AG04449 (cell line): ENCODE data around the gene SUPT20H.
A peak's percentile ranks its signal among the peaks of the same experiment; 100 is the strongest.
"Not testable (repeated sequence)": the region's sequence is repeated elsewhere in the genome, so short reads cannot be mapped to it uniquely, and the experiment has no call there.

Experiments
- CTCF ChIA-PET: fragments of 350-600 bp; formaldehyde crosslinking; extraction: SDS; loops from one replicate; lab custom pipeline; 2021; ENCODE audit warnings: antibody characterized with exemption; lab: Yijun Ruan, JAX
- POLR2A ChIA-PET: fragments of 400-600, 350-600 bp; formaldehyde crosslinking; extraction: SDS; loops from one replicate; lab custom pipeline; 2020; ENCODE audit warnings: antibody characterized with exemption, inconsistent platforms; lab: Yijun Ruan, JAX
- DNase-seq: peaks from one replicate; pipeline ENCODE4 v3.0.0-alpha.2; 2010; ENCODE audit warnings: low read depth, low spot score
- H3K4me3 ChIP-seq: 2 replicates; pipeline ENCODE4 v1.5.1; 2011; ENCODE audit warnings: low read depth, mild to moderate bottlenecking, control low read depth, low read length
- TF ChIP-seq, protein P1 (sequence below): IDR thresholded peaks from one replicate; pipeline ENCODE4 v1.5.1; 2011; ENCODE audit warnings: mild to moderate bottlenecking, moderate library complexity, low read length, control low read depth, inconsistent platforms; ENCODE audit not compliant: insufficient read depth; ENCODE audit errors: missing control alignments

Gene SUPT20H

DNA sequence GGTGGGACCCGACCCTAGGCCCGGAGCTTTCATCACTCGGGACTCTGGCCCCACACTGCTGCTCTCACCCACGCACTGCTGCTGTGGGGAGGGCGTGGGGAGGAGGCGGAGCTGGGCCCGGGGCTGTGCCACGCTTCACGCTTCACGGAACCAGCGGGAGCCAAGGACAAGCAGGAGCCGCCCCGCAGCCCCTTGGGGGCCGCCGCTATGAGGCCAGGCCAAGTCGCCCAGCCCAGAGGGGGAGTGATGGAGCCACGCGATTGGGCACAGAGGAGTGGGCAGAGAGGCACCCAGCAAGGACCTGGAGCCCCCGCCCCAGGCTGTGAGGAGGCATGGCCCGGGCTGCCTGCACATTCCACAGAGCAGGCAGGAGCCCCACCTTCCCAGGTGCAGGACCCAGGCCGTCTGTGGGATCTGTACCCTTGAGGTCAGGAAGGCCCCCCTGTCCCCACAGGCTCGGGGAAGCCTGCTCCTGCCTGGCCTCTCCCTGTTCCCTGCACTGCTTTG is 10.2 kb upstream of the SUPT20H start:
- TF ChIP-seq, protein P1, sequence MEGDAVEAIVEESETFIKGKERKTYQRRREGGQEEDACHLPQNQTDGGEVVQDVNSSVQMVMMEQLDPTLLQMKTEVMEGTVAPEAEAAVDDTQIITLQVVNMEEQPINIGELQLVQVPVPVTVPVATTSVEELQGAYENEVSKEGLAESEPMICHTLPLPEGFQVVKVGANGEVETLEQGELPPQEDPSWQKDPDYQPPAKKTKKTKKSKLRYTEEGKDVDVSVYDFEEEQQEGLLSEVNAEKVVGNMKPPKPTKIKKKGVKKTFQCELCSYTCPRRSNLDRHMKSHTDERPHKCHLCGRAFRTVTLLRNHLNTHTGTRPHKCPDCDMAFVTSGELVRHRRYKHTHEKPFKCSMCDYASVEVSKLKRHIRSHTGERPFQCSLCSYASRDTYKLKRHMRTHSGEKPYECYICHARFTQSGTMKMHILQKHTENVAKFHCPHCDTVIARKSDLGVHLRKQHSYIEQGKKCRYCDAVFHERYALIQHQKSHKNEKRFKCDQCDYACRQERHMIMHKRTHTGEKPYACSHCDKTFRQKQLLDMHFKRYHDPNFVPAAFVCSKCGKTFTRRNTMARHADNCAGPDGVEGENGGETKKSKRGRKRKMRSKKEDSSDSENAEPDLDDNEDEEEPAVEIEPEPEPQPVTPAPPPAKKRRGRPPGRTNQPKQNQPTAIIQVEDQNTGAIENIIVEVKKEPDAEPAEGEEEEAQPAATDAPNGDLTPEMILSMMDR: no peak
- CTCF ChIA-PET: interaction anchor here (0.6 to 4.1 kb wide), 20 partner anchors 8 to 785 kb away, joined by 3 to 30 read pairs (median 4); partner anchors contain the start of genes ALG5, EXOSC8, POSTN and SUPT20H
- POLR2A ChIA-PET: no interaction called here
- no peak overlapping the region for H3K4me3 ChIP-seq
- DNase-seq: no peak

DNA sequence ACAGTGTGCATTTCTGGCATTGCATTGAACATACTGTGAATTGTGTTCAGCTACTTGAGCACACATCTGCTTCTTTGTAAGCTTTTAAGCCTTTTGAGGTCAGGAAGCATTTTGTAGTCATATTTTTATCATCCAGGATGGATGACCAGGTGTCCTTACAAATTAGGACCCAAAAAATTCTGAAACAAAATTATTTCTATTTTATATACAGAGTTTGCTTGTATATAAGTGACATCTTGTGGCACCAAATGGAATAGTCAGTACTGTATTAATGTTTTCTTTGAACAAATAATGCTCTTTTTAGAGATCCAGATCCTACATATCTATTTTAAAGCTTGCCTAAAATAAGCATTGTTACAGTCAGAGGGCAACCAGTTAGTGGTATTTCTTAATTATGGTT is 9.5 kb upstream of the SUPT20H start:
- ChIA-PET POLR2A (no interaction called here), CTCF (interaction anchor here (0.6 to 4.1 kb wide), 16 partner anchors 9 to 786 kb away, joined by 3 to 30 read pairs (median 4); partner anchors contain the start of genes ALG5, EXOSC8, POSTN and SUPT20H)
- TF ChIP-seq, protein P1: no peak
- DNase-seq: no peak
- H3K4me3 ChIP-seq: no peak overlapping the region

DNA sequence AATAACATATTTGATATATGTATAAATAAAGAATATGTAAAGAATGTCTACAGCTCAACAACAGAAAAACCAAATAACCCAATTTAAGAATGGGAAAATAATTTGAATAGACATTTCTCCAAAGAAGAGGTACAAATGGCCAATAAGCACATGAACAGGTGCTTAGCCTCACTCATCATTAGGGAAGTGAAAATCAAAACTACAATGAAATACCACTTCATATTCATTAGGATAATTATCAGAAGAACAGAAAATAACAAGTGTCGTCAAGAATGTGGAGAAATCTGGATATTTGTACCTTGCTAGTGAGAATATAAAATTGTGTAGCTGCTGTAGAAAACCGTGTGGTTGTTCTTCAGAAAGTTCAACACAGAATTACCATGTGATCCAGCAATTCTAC is 8.4 kb upstream of the SUPT20H start:
- no peak for DNase-seq
- no peak overlapping the region for H3K4me3 ChIP-seq
- POLR2A ChIA-PET: no interaction called here
- TF ChIP-seq, protein P1: no peak
- CTCF ChIA-PET: interaction anchor here (1.0 to 4.1 kb wide), 5 partner anchors 44 to 785 kb away, joined by 3 to 30 read pairs (median 4); partner anchors contain the start of genes ALG5 and EXOSC8

DNA sequence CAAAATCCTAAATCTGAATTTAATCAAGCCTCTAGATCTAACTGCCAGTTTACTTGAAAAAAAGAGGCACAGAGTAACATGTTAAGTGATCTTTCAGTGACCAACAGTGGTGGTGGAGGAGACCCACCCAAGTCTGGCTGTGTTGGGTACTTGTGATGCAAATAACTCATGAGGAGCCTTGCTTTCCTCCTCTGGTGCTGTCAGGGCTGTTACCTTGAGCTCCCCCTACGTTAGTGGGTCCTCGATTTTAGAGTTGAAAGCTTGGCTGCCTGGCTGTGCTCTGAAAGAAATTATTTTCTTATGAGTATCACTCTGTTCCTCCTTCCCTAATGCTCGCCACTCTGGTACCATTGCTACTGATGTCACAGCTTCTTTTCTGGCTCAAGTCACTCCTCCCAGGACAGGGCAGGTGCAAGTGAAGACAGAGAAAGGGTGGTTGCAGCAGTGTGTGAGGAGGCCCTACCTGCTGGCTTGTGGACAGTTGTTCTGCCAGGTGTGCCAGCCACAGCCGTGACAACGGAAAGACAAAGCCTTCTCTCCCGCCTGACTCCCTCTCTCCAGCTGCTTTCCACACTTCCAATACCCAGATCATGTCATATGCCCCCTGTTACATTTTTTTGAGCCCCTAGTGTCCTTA is 6.5 kb upstream of the SUPT20H start:
- CTCF ChIA-PET: interaction anchor here (0.6 to 1.3 kb wide), 3 partner anchors 9 to 1087 kb away, joined by 3 read pairs; no protein-coding TSS in a partner anchor

DNA sequence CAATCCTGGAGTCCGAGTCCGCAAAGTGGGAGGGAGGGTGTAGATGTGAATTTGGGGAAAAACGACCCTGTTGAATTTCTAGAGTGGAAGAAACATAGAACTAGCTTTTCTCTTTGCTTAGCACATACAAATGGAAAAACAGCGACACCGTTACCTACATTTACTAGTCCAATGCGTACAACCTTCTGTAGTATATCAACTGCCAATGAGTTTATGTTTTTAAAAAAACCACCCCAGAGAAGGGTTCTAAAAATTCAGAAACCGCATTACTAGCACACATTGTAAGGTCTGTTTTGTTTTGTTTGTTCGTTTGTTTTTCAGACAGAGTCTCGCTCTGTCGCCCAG is 332 bp upstream of the SUPT20H start:
- ChIA-PET CTCF (interaction anchor here (0.8 to 1.4 kb wide), 4 partner anchors 9 to 549 kb away, joined by 3 to 7 read pairs (median 4); partner anchors contain the start of gene ALG5), POLR2A (no interaction called here)
- no peak for DNase-seq
- H3K4me3 ChIP-seq: peak overlapping the region; percentile 87
- TF ChIP-seq, protein P1: no peak

More for the DNA sequence above, 6.5 kb upstream of the SUPT20H start:
- TF ChIP-seq, protein P1: no peak
- POLR2A ChIA-PET: no interaction called here
- DNase-seq: no peak
- H3K4me3 ChIP-seq: no peak overlapping the region

DNA sequence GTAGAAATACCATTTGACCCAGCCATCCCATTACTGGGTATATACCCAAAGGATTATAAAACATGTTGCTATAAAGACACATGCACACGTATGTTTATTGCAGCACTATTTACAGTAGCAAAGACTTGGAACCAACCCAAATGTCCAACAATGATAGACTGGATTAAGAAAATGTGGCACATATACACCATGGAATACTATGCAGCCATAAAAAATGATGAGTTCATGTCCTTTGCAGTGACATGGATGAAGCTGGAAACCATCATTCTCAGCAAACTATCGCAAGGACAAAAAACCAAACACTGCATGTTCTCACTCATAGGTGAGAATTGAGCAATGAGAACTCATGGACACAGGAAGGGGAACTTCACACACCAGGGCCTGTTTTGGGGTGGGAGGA is 3.3 kb downstream of the SUPT20H start:
- CTCF ChIA-PET: interaction anchor here (1.0 kb wide), 1 partner anchor 56 kb away, joined by 3 read pairs; the partner anchor contains the start of gene EXOSC8
- POLR2A ChIA-PET, H3K4me3 ChIP-seq, DNase-seq: not testable (repeated sequence)

DNA sequence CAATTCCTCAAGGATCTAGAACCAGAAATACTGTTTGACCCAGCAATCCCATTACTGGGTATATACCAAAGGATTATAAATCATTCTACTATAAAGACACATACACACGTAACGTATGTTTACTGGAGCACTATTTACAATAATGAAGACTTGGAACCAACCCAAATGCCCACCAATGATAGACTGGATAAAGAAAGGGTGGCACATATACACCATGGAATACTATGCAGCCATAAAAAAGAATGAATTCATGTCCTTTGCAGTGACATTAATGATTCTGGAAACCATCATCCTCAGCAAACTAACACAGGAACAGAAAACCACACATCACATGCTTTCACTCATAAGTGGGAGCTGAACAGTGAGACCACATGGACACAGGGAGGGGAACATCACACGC is 6.4 kb downstream of the SUPT20H start:
- DNase-seq, H3K4me3 ChIP-seq, POLR2A ChIA-PET, CTCF ChIA-PET: not testable (repeated sequence)
